Heart left ventricle (tissue), 13 donors: Measurements from ENCODE around the gene SYNE2.

ENCODE experiments used
- POLR2A ChIP-seq, 2 donors: fragments of 450-650 bp; IDR thresholded peaks; one replicate each; pipeline ENCODE4 v1.6.1; 2017; ENCODE audit warnings: antibody characterized with exemption in 2 of 2, mild to moderate bottlenecking in 2 of 2, moderate library complexity in 2 of 2
- TF ChIP-seq, protein P1 (sequence below), 12 donors: fragments of 200-600 bp; sonication (generic) in 4 of 12; IDR thresholded peaks; one replicate each; pipeline versions ENCODE4 v1.5.0 to v1.8.0; 2018 to 2022; ENCODE audit warnings: antibody characterized with exemption in 12 of 12, mild to moderate bottlenecking in 5 of 12
- donor health status: ischemic (EF 13 %, LVEDD 7.1; RV severe dilation, severe dysfunction).
- donor health status: DM: no; HTN: yes; CAD: no.
- donor health status: DM: no; HTN: no; CAD: no.
- donor health status: ischemic (EF 25% LVEDD 6.9; RV normal size, moderate dysfunction).
- donor health status: ischemic (EF 25% LVEDD 5.7; RV mildly dilated, moderate dysfunction).
- donor health status: ischemic (EF 35%, LVEDD 5.7; RV mildly dilated, moderate dysfunction).
- donor health status: nonischemic (EF 11% LVEDD 7.7; RV severe dilation, severe dysfunction).
- donor health status: DM: yes; HTN: yes; CAD: no.
- donor health status: PGD.
- donor health status: ischemic (EF 29% LVEDD 5.4; RV normal size, mild dysfunction).
- donor health status: nonischemic (EF 23%, LVEDD 6.1; RV moderate dilation, normal function).

DNA sequence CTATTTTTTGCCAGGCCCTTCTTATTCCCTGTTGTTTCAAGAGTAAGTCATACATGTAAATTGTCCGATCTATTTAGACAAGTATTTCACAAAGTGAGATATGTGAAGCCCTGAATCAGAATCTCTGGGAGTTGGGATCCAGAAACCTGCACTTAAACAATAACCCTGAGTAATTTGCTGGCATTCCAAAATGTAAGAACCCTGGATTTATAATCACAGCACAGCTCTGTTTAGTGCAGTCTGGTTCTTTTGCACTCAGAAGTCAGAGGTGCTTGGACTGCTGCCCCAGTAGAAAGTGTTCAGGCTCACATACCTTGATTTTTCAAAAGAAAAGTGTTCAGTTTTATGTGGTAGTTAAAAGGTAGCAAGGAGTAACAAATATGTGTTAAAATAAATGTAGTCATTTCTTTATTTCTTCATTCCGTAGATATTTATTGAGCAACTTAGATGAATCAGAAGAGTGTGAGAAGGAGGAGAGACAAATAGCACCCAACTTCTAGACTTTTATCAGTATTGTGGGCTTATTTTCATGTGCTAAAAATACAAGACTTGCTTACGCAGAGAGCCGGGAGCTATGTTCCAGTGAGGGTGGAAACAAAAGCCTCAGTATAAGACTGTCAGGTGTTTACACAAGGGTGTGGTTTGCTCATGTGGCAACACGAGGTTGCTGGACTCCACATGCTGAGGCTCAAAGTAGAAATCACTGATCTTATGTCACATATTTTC is 70.1 kb downstream of the SYNE2 start:
- no peak for TF ChIP-seq POLR2A (IDR thresholded peaks at IDR 0.05)
- TF ChIP-seq, protein P1, sequence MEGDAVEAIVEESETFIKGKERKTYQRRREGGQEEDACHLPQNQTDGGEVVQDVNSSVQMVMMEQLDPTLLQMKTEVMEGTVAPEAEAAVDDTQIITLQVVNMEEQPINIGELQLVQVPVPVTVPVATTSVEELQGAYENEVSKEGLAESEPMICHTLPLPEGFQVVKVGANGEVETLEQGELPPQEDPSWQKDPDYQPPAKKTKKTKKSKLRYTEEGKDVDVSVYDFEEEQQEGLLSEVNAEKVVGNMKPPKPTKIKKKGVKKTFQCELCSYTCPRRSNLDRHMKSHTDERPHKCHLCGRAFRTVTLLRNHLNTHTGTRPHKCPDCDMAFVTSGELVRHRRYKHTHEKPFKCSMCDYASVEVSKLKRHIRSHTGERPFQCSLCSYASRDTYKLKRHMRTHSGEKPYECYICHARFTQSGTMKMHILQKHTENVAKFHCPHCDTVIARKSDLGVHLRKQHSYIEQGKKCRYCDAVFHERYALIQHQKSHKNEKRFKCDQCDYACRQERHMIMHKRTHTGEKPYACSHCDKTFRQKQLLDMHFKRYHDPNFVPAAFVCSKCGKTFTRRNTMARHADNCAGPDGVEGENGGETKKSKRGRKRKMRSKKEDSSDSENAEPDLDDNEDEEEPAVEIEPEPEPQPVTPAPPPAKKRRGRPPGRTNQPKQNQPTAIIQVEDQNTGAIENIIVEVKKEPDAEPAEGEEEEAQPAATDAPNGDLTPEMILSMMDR (IDR thresholded peaks at IDR 0.05): no peak
